Loucy (cell line): ENCODE data around the gene THOC1.
"Not testable (repeated sequence)": the region's sequence is repeated elsewhere in the genome, so short reads cannot be mapped to it uniquely, and the experiment has no call there.

Source experiments
- H2AFZ ChIP-seq: fragments of 200-600 bp; sonication (generic); 2 replicates; pipeline ENCODE4 v1.6.0; 2016; ENCODE audit warnings: antibody characterized with exemption, mild to moderate bottlenecking, low read length, moderate library complexity
- H3F3A ChIP-seq: fragments of 200-600 bp; 2 replicates; pipeline ENCODE4 v1.6.0; 2016; ENCODE audit warnings: antibody characterized with exemption, low read depth, mild to moderate bottlenecking
- H3K27me3 ChIP-seq: fragments of 200-600 bp; sonication (generic); 2 replicates; pipeline ENCODE4 v1.6.1; 2014; ENCODE audit warnings: low read length, mild to moderate bottlenecking; ENCODE audit not compliant: insufficient read depth, poor library complexity, severe bottlenecking
- H3K36me3 ChIP-seq: fragments of 200-600 bp; sonication (generic); 2 replicates; pipeline ENCODE4 v1.6.1; 2016; ENCODE audit warnings: low read length; ENCODE audit not compliant: insufficient read depth
- H3K4me1 ChIP-seq: fragments of 200-600 bp; sonication (generic); 2 replicates; pipeline ENCODE4 v1.5.1; 2014; ENCODE audit warnings: low read length, mild to moderate bottlenecking; ENCODE audit not compliant: insufficient read depth, poor library complexity, severe bottlenecking
- H3K4me2 ChIP-seq: fragments of 200-600 bp; sonication (generic); 2 replicates; pipeline ENCODE4 v1.6.0; 2014; ENCODE audit warnings: antibody characterized with exemption, low read length, low read depth, mild to moderate bottlenecking; ENCODE audit not compliant: poor library complexity, severe bottlenecking
- H3K4me3 ChIP-seq: fragments of 200-600 bp; sonication (generic); 2 replicates; pipeline ENCODE4 v1.5.1; 2014; ENCODE audit warnings: low read length, mild to moderate bottlenecking, mixed read lengths; ENCODE audit not compliant: poor library complexity, severe bottlenecking
- H3K79me2 ChIP-seq: fragments of 200-600 bp; sonication (generic); 2 replicates; pipeline ENCODE4 v1.6.1; 2014; ENCODE audit warnings: low read length; ENCODE audit not compliant: insufficient read depth
- H3K9ac ChIP-seq: fragments of 200-600 bp; sonication (generic); 2 replicates; pipeline ENCODE4 v1.6.0; 2014; ENCODE audit warnings: mild to moderate bottlenecking, low read depth, low read length, moderate library complexity; ENCODE audit not compliant: poor library complexity, severe bottlenecking
- H3K9me2 ChIP-seq: fragments of 200-600 bp; sonication (generic); replicated peaks from 2 replicates; pipeline ENCODE4 v1.6.1; 2016; ENCODE audit warnings: low read depth, low read length, mixed read lengths
- H3K9me3 ChIP-seq: fragments of 200-600 bp; sonication (generic); 2 replicates; pipeline ENCODE4 v1.6.1; 2014; ENCODE audit warnings: mild to moderate bottlenecking, antibody characterized with exemption, low read length, low read depth; ENCODE audit not compliant: insufficient read depth
- H4K20me1 ChIP-seq: fragments of 200-600 bp; sonication (generic); 2 replicates; pipeline ENCODE4 v1.6.0; 2014; ENCODE audit warnings: antibody characterized with exemption, low read length, mild to moderate bottlenecking; ENCODE audit not compliant: insufficient read depth, poor library complexity, severe bottlenecking
- EZH2phosphoT487 ChIP-seq: fragments of 200-600 bp; IDR thresholded peaks from 2 replicates; pipeline ENCODE4 v1.6.1; 2018; ENCODE audit warnings: antibody characterized with exemption, mild to moderate bottlenecking, moderate library complexity, borderline replicate concordance
- TF ChIP-seq, protein P1 (sequence below): fragments of 200-600 bp; sonication (generic); conservative IDR thresholded peaks from 2 replicates; pipeline ENCODE4 v1.5.1; 2014; ENCODE audit warnings: mild to moderate bottlenecking, antibody characterized with exemption, low read length

Gene THOC1

GRCh38 chr18:292271-292670 is 24.4 kb upstream of the THOC1 start:
- no peaks in the 10 kb centered on the region for H4K20me1 ChIP-seq
- H3K27me3 ChIP-seq: no peaks in the 10 kb centered on the region
- H3K36me3 ChIP-seq: no peaks in the 10 kb centered on the region
- no peaks in the 10 kb centered on the region for H3K4me1 ChIP-seq
- TF ChIP-seq, protein P1, sequence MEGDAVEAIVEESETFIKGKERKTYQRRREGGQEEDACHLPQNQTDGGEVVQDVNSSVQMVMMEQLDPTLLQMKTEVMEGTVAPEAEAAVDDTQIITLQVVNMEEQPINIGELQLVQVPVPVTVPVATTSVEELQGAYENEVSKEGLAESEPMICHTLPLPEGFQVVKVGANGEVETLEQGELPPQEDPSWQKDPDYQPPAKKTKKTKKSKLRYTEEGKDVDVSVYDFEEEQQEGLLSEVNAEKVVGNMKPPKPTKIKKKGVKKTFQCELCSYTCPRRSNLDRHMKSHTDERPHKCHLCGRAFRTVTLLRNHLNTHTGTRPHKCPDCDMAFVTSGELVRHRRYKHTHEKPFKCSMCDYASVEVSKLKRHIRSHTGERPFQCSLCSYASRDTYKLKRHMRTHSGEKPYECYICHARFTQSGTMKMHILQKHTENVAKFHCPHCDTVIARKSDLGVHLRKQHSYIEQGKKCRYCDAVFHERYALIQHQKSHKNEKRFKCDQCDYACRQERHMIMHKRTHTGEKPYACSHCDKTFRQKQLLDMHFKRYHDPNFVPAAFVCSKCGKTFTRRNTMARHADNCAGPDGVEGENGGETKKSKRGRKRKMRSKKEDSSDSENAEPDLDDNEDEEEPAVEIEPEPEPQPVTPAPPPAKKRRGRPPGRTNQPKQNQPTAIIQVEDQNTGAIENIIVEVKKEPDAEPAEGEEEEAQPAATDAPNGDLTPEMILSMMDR: peak; percentile 25; the same call in 1 of the 2 replicates
- TF ChIP-seq EZH2phosphoT487: no peak
- no peaks in the 10 kb centered on the region; the same call in 1 of the 2 replicates for H3K9me3 ChIP-seq
- H3K4me3 ChIP-seq: no peak overlapping the region
- H2AFZ ChIP-seq: no peak overlapping the region
- no peaks in the 10 kb centered on the region for H3K79me2 ChIP-seq
- no peak overlapping the region for H3K4me2 ChIP-seq
- no peaks in the 10 kb centered on the region for H3F3A ChIP-seq
- no peak overlapping the region for H3K9ac ChIP-seq
- H3K9me2 ChIP-seq: no peaks in the 10 kb centered on the region

- H3K27me3 ChIP-seq, H3K4me3 ChIP-seq, H3K4me2 ChIP-seq, H3K9me3 ChIP-seq, H3F3A ChIP-seq, H3K9ac ChIP-seq, H4K20me1 ChIP-seq, H3K9me2 ChIP-seq, H3K36me3 ChIP-seq, H3K79me2 ChIP-seq, H2AFZ ChIP-seq, H3K4me1 ChIP-seq: not testable (repeated sequence)
Observed at GRCh38 chr18:289970-290369, 22.1 kb upstream of the THOC1 start.

DNA sequence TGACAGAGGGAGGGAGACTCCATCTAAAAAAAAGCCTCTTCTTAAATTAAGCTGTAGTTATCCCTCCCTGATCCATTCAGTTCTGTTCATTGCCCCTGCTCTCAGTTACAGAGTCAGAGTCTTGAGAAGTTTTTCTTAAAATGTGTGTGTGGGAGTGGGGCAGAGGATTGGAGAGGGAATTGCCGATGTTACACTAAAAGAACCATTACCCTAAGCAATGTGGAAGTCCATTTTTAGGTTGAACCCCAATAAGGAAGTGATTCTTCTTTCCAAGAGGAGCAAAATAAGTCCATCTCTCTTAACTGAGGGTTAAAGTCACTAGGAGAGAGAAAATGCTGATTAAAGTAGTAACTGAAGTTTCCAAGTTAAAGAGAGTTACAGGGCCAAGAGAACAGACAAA is 21.2 kb upstream of the THOC1 start:
- H3K9me2 ChIP-seq: no peaks in the 10 kb centered on the region
- no peaks in the 10 kb centered on the region for H3K9me3 ChIP-seq
- no peak overlapping the region for H3K4me2 ChIP-seq
- no peaks in the 10 kb centered on the region for H3K79me2 ChIP-seq
- H3K36me3 ChIP-seq: no peaks in the 10 kb centered on the region
- H3F3A ChIP-seq: no peaks in the 10 kb centered on the region
- TF ChIP-seq EZH2phosphoT487: no peak
- TF ChIP-seq, protein P1: no peak
- no peak overlapping the region for H3K9ac ChIP-seq
- no peaks in the 10 kb centered on the region for H4K20me1 ChIP-seq
- no peaks in the 10 kb centered on the region for H3K4me1 ChIP-seq
- no peak overlapping the region for H2AFZ ChIP-seq
- no peak overlapping the region for H3K4me3 ChIP-seq
- no peaks in the 10 kb centered on the region for H3K27me3 ChIP-seq

DNA sequence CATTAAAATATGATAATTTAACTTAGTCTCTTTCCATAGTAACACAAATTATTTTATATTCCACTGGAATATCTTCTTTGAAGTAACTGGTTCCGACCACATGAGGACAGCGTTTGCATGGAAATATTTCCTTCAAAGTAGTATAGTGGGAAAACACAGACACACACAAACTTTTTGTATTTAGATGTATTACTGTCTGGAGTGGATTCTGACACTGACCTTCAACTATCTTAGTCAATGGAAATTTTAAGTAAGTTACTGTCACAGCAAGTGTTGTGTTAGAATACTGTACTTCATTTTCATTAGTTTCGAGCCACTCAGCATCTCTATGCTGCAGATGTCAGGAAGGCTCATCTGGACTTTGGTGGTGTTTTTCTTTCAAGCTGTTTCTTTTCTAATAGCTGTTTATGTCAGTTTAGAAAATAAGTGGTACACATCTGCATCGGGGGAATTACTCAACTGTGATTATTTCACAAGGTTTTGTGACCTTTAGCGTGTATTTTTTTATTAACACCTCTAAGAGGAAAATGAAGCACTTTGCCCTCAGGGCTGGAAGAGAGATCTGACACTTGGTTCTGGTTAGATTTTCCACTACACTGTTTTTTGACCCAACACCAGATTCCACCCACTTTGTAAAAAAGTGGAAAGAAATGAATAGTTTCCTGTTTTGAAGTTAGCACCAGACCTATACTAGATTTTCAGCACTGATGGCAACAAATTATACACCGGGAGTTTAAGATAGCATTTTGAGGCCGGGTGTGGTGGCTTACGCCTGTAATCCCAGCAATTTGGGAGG is 18.9 kb upstream of the THOC1 start:
- no peak for TF ChIP-seq EZH2phosphoT487
- TF ChIP-seq, protein P1: peak; percentile 48
- Histone ChIP-seq H3K9me2 (no peaks in the 10 kb centered on the region), H3K9ac (no peak overlapping the region), H3K4me1 (no peaks in the 10 kb centered on the region), H2AFZ (no peak overlapping the region), H3F3A (no peaks in the 10 kb centered on the region), H3K9me3 (no peaks in the 10 kb centered on the region), H4K20me1 (no peaks in the 10 kb centered on the region), H3K79me2 (no peaks in the 10 kb centered on the region), H3K4me2 (no peak overlapping the region), H3K4me3 (no peak overlapping the region), H3K27me3 (no peaks in the 10 kb centered on the region), H3K36me3 (no peaks in the 10 kb centered on the region)
